Kidney epithelial cell (primary cell): ENCODE data around the gene ZNF256. TPM values are rescaled to one million over a fixed set of nuclear protein-coding genes. Genes with fewer than 3 reads are reported as not detected.
A peak's percentile ranks its signal among the peaks of the same experiment; 100 is the strongest.
"Not testable (repeated sequence)": the region's sequence is repeated elsewhere in the genome, so short reads cannot be mapped to it uniquely, and the experiment has no call there.

Experiments used
- DNase-seq: peaks from one replicate; pipeline ENCODE4 v3.0.0-alpha.2; 2010; ENCODE audit warnings: low read depth
- H3K27me3 ChIP-seq: 2 replicates; pipeline ENCODE4 v1.6.0; 2011; ENCODE audit warnings: low read length; ENCODE audit not compliant: control insufficient read depth, insufficient read depth
- H3K36me3 ChIP-seq: 2 replicates; pipeline ENCODE4 v1.5.1; 2011; ENCODE audit warnings: low read length; ENCODE audit not compliant: control insufficient read depth, insufficient read depth
- H3K4me3 ChIP-seq: 2 replicates; pipeline ENCODE4 v1.5.1; 2011; ENCODE audit warnings: low read depth, mild to moderate bottlenecking, control low read depth, low read length
- CTCF ChIP-seq: IDR thresholded peaks from 2 replicates; pipeline ENCODE4 v1.5.1; 2011; ENCODE audit warnings: mild to moderate bottlenecking, moderate library complexity, low read length, control low read depth, inconsistent platforms; ENCODE audit not compliant: insufficient read depth, poor library complexity, severe bottlenecking
- total RNA-seq: library from RNA; depleted of rRNA; stranded (reverse); fragments of >200 nt; gene quantifications from 2 replicates; pipeline ENCODE4 v1.2.3, GENCODE V29; 2015

ZNF256 gene
- total RNA-seq, 1 donor from 2014 or later, result 3.1 TPM

GRCh38 chr19:57941593-57941992 is 5.9 kb downstream of the ZNF256 start:
- Histone ChIP-seq H3K36me3 (no peaks in the 10 kb centered on the region), H3K27me3 (no peaks in the 10 kb centered on the region), H3K4me3 (no peak overlapping the region)
- DNase-seq, result no peak
- TF ChIP-seq CTCF, result no peak

GRCh38 chr19:57935731-57936130 is 11.8 kb downstream of the ZNF256 start:
- H3K27me3 ChIP-seq, result no peaks in the 10 kb centered on the region
- DNase-seq, result no peak
- no peaks in the 10 kb centered on the region for H3K36me3 ChIP-seq
- H3K4me3 ChIP-seq, result no peak overlapping the region
- TF ChIP-seq CTCF, result no peak

- peak; percentile 62 for DNase-seq
- Histone ChIP-seq H3K4me3 (peak within 1 kb of the TSS; percentile 82), H3K36me3 (no peaks in the 10 kb centered on the region), H3K27me3 (no peaks in the 10 kb centered on the region)
- no peak for TF ChIP-seq CTCF
These were observed 12.5 kb downstream of the ZNF256 start, which contains the start of gene ZNF418 for GRCh38 chr19:57934820-57935665. ZNF418 (minus strand) TSS chr19:57935402; CDS start chr19:57933822, 1,580 bp downstream.

GRCh38 chr19:57927587-57927986 is 19.9 kb downstream of the ZNF256 start:
- H3K27me3 ChIP-seq, result no peaks in the 10 kb centered on the region
- TF ChIP-seq CTCF, result no peak
- no peaks in the 10 kb centered on the region for H3K36me3 ChIP-seq
- no peak overlapping the region for H3K4me3 ChIP-seq
- DNase-seq, result no peak

- TF ChIP-seq CTCF, result peak; percentile 30
- not testable (repeated sequence) for H3K27me3 ChIP-seq, H3K36me3 ChIP-seq
- DNase-seq, result peak; percentile 91
- H3K4me3 ChIP-seq, result peak within 1 kb of the TSS; percentile 89
These were observed 31.1 kb downstream of the ZNF256 start, which contains the start of gene ZNF417 for GRCh38 chr19:57916168-57916995. ZNF417 (minus strand) TSS chr19:57916592; CDS start chr19:57916411, 181 bp downstream.
